GM18526 (cell line): ENCODE results near the gene POLE4.

ENCODE experiments used
- POLR2A ChIP-seq: IDR thresholded peaks from 3 replicates; pipeline ENCODE4 v1.6.1; 2011; ENCODE audit not compliant: insufficient read length; ENCODE audit errors: extremely low read depth

Gene POLE4

GRCh38 chr2:74953796-74954499 is 4.5 kb upstream of the POLE4 start:
- no peak for TF ChIP-seq POLR2A

- no peak for TF ChIP-seq POLR2A
These were observed 4.0 kb upstream of the POLE4 start for GRCh38 chr2:74954500-74954874.

GRCh38 chr2:74957886-74958273 is 563 bp upstream of the POLE4 start:
- no peak for TF ChIP-seq POLR2A

- TF ChIP-seq POLR2A: no peak
These were observed 786 bp downstream of the POLE4 start for GRCh38 chr2:74959106-74959751.

- TF ChIP-seq POLR2A: no peak
These were observed 8.4 kb downstream of the POLE4 start for GRCh38 chr2:74966887-74967286.

- no peak for TF ChIP-seq POLR2A
These were observed 16.6 kb downstream of the POLE4 start for GRCh38 chr2:74975016-74975415.

GRCh38 chr2:74979844-74980243 is 21.4 kb downstream of the POLE4 start:
- no peak for TF ChIP-seq POLR2A

- TF ChIP-seq POLR2A: no peak
These were observed 24.1 kb downstream of the POLE4 start for GRCh38 chr2:74982577-74982976.

GRCh38 chr2:74983631-74984392 is 25.4 kb downstream of the POLE4 start:
- no peak for TF ChIP-seq POLR2A

GRCh38 chr2:74984947-74985637 is 26.6 kb downstream of the POLE4 start:
- no peak for TF ChIP-seq POLR2A

GRCh38 chr2:74985978-74986609 is 27.7 kb downstream of the POLE4 start:
- no peak for TF ChIP-seq POLR2A

- no peak for TF ChIP-seq POLR2A
These were observed 33.5 kb downstream of the POLE4 start for GRCh38 chr2:74991977-74992376.

GRCh38 chr2:74999468-74999867 is 41.0 kb downstream of the POLE4 start:
- TF ChIP-seq POLR2A: no peak

GRCh38 chr2:75002007-75002406 is 43.6 kb downstream of the POLE4 start:
- no peak for TF ChIP-seq POLR2A

- no peak for TF ChIP-seq POLR2A
These were observed 44.8 kb downstream of the POLE4 start for GRCh38 chr2:75003276-75003675.

GRCh38 chr2:75003773-75004172 is 45.3 kb downstream of the POLE4 start:
- TF ChIP-seq POLR2A: no peak

- no peak for TF ChIP-seq POLR2A
These were observed 47.6 kb downstream of the POLE4 start for GRCh38 chr2:75006041-75006440.
